Measurements from ENCODE around the gene IL1B. TPM values are rescaled to one million over a fixed set of nuclear protein-coding genes. Genes with fewer than 3 reads are reported as not detected.

Gene IL1B
- polyA plus RNA-seq, 1 donor from 2014 or later: not detected

DNA sequence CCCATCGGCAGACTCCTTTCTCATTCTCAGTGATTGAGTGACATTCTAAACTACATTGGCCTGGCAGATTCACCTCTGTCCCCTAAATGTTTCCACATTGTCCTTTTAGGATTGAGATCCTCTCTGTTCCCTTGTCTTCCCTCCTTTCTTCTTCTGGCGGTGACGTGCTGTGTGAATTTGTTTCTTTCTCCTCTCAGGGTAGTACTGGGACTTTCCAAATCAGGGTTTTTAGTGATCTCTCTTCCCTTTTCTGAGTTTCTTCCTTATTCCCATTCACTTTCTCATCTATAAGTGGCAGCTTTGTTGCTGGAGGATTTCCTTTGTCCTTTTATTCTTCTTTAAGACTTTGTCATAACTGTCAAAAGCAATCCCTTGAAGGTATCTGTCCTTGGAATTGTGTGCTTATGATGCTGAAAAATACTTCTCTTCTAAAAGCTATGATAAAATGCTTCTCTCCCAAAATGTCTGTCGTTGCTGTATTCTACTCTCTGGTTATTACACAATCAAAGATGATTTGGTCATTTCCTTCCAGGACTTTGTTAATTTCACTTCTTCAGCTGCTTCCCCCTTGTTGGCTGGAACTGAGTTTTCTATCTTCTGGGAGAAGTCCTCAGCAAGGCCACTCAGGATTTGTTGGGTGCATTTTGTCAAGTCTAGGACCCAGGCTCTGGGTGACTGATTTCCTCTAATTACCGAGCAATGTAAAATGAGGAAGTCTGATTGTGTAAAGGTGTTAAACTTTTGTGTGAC lies 4.9 kb upstream of the IL1B start:
- Histone ChIP-seq H3K27ac (ENCODE audit: low read length) (no peak overlapping the region), H4K20me1 (ENCODE audit: insufficient read depth) (no peaks in the 10 kb centered on the region), H3K4me2 (ENCODE audit: low read length) (no peak overlapping the region), H3K9me3 (ENCODE audit: low read length) (no peaks in the 10 kb centered on the region), H3K4me3 (ENCODE audit: low read length) (no peak overlapping the region), H3K9ac (ENCODE audit: low read length) (no peak overlapping the region), H3K79me2 (replicated peaks; ENCODE audit: insufficient read depth, low read length) (no peaks in the 10 kb centered on the region), H2AFZ (ENCODE audit: low read depth, low read length) (no peak overlapping the region), H3K27me3 (ENCODE audit: insufficient read depth, low read depth, low read length) (no peaks in the 10 kb centered on the region), H3K36me3 (ENCODE audit: insufficient read depth, low read length) (no peaks in the 10 kb centered on the region), H3K9me2 (ENCODE audit: insufficient read depth, low read length) (no peaks in the 10 kb centered on the region), H3F3A (ENCODE audit: insufficient read depth, low read length, poor library complexity, severe bottlenecking) (no peaks in the 10 kb centered on the region)
- TF ChIP-seq TAF1 (IDR thresholded peaks at IDR 0.05; ENCODE audit: low read depth) (no peak), EZH2 (IDR thresholded peaks at IDR 0.05; ENCODE audit: borderline replicate concordance, insufficient read depth, low read length, poor library complexity, severe bottlenecking) (no peak), RAD21 (conservative IDR thresholded peaks at IDR 0.05) (no peak), SMC3 (conservative IDR thresholded peaks at IDR 0.05; ENCODE audit: poor library complexity) (no peak), MXI1 (conservative IDR thresholded peaks at IDR 0.05; ENCODE audit: poor library complexity, severe bottlenecking) (no peak), POLR2AphosphoS5 (IDR thresholded peaks at IDR 0.05) (no peak), EP300 (conservative IDR thresholded peaks at IDR 0.05; ENCODE audit: poor library complexity, severe bottlenecking) (no peak)
- TF ChIP-seq, protein P1, sequence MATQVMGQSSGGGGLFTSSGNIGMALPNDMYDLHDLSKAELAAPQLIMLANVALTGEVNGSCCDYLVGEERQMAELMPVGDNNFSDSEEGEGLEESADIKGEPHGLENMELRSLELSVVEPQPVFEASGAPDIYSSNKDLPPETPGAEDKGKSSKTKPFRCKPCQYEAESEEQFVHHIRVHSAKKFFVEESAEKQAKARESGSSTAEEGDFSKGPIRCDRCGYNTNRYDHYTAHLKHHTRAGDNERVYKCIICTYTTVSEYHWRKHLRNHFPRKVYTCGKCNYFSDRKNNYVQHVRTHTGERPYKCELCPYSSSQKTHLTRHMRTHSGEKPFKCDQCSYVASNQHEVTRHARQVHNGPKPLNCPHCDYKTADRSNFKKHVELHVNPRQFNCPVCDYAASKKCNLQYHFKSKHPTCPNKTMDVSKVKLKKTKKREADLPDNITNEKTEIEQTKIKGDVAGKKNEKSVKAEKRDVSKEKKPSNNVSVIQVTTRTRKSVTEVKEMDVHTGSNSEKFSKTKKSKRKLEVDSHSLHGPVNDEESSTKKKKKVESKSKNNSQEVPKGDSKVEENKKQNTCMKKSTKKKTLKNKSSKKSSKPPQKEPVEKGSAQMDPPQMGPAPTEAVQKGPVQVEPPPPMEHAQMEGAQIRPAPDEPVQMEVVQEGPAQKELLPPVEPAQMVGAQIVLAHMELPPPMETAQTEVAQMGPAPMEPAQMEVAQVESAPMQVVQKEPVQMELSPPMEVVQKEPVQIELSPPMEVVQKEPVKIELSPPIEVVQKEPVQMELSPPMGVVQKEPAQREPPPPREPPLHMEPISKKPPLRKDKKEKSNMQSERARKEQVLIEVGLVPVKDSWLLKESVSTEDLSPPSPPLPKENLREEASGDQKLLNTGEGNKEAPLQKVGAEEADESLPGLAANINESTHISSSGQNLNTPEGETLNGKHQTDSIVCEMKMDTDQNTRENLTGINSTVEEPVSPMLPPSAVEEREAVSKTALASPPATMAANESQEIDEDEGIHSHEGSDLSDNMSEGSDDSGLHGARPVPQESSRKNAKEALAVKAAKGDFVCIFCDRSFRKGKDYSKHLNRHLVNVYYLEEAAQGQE (IDR thresholded peaks at IDR 0.05; ENCODE audit: borderline replicate concordance): no peak
- TF ChIP-seq, protein P2, sequence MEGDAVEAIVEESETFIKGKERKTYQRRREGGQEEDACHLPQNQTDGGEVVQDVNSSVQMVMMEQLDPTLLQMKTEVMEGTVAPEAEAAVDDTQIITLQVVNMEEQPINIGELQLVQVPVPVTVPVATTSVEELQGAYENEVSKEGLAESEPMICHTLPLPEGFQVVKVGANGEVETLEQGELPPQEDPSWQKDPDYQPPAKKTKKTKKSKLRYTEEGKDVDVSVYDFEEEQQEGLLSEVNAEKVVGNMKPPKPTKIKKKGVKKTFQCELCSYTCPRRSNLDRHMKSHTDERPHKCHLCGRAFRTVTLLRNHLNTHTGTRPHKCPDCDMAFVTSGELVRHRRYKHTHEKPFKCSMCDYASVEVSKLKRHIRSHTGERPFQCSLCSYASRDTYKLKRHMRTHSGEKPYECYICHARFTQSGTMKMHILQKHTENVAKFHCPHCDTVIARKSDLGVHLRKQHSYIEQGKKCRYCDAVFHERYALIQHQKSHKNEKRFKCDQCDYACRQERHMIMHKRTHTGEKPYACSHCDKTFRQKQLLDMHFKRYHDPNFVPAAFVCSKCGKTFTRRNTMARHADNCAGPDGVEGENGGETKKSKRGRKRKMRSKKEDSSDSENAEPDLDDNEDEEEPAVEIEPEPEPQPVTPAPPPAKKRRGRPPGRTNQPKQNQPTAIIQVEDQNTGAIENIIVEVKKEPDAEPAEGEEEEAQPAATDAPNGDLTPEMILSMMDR (IDR thresholded peaks at IDR 0.05; ENCODE audit: poor library complexity, severe bottlenecking): no peak

DNA sequence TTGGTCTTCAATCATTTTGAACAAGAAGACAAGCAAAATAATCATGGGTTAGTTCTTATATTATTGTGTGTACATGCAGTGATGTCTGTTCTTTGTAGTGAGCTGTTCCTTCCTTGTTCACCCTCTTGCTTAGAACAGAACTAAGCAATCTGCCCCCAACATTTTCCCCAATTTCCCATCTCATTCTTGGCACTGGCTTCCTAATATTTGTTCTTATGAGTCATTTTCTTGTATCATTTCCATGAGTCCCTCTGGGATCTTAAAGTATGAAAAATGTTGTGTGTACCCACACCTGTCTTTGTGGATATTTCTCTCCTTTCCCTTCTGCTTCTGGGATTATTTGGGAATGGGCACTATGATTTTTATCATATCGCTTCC lies 3.5 kb upstream of the IL1B start:
- Histone ChIP-seq H3K79me2 (replicated peaks; ENCODE audit: insufficient read depth, low read length) (no peaks in the 10 kb centered on the region), H3K9ac (ENCODE audit: low read length) (no peak overlapping the region), H2AFZ (ENCODE audit: low read depth, low read length) (no peak overlapping the region), H3K4me2 (ENCODE audit: low read length) (no peak overlapping the region), H3K9me2 (ENCODE audit: insufficient read depth, low read length) (no peaks in the 10 kb centered on the region), H3K27ac (ENCODE audit: low read length) (no peak overlapping the region), H3K27me3 (ENCODE audit: insufficient read depth, low read depth, low read length) (no peaks in the 10 kb centered on the region), H4K20me1 (ENCODE audit: insufficient read depth) (no peaks in the 10 kb centered on the region), H3F3A (ENCODE audit: insufficient read depth, low read length, poor library complexity, severe bottlenecking) (no peaks in the 10 kb centered on the region), H3K36me3 (ENCODE audit: insufficient read depth, low read length) (no peaks in the 10 kb centered on the region), H3K9me3 (ENCODE audit: low read length) (no peaks in the 10 kb centered on the region), H3K4me3 (ENCODE audit: low read length) (no peak overlapping the region)
- TF ChIP-seq TAF1 (IDR thresholded peaks at IDR 0.05; ENCODE audit: low read depth) (no peak), EP300 (conservative IDR thresholded peaks at IDR 0.05; ENCODE audit: poor library complexity, severe bottlenecking) (no peak), POLR2AphosphoS5 (IDR thresholded peaks at IDR 0.05) (no peak), EZH2 (IDR thresholded peaks at IDR 0.05; ENCODE audit: borderline replicate concordance, insufficient read depth, low read length, poor library complexity, severe bottlenecking) (no peak)
